ENCODE measurements around the gene TMED6. TPM values are rescaled to one million over a fixed set of nuclear protein-coding genes. Genes with fewer than 3 reads are reported as not detected.

The TMED6 gene
- total RNA-seq, 1 donor from 2014 or later = not detected

- DNase-seq (ENCODE audit: low spot score in 2 of 2) (no peak), FAIRE-seq (no peak)
These were observed 25.8 kb downstream of the TMED6 start for GRCh38 chr16:69325784-69326171.

DNA sequence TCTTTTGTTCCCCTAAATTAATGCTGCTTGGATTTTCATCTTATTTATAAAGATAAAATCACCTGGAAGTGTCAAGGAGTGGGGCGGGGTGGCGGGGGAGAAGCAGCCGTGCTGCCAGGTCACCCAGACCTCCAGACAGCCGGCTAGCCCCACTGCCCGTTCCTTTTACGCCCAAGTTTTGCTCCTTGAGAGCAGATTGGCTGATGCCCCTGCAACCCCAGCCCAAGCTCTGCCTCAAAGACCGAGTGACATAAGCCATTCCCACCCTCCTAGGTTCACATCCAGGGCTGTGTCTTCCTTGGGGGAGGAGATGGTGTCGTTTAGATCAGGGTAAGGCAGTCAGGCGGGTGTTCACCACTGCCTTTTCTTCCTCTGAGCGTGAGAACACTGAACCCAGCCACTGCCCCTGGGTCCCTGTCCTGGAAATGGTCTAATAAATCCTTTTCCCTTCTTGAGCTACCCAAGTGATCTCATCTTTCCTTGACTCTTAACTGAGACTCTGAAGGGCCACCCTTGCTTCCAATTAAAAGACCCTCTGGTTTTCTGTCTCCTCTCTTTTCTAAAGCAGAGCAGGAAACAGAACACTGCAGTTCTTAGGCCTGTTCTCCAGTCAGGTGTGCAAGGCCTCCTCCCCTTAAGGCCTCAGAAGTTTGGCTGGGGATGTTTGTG, 26.9 kb downstream of the TMED6 start:
- DNase-seq (ENCODE audit: low spot score in 2 of 2) = no peak
- no peak for FAIRE-seq

DNA sequence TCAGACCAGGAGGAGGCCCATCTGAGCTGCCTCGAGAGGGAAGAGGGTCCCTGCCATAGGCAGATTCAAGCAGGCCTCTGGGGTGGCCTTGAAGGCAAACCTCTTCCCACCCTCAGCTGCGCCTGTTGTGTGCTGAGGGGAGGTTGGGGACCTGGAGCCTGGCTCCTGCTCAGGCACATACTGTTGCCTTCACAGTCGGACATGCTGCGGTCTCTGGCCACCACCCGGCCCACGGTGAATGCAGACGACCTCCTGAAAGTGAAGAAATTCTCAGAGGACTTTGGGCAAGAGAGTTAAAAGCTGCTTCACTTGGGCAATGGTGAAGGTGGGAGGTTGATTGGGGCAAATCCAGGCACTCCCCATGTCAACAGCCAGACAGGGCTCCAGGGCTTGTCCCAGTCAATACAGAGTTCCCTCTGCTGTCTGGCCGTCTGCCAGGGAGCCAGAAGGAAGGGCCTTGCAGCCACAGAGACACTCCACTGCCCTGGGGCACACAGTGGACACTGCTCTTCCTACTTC, 27.5 kb downstream of the TMED6 start:
- DNase-seq (ENCODE audit: low spot score in 2 of 2) = no peak
- no peak for FAIRE-seq

DNA sequence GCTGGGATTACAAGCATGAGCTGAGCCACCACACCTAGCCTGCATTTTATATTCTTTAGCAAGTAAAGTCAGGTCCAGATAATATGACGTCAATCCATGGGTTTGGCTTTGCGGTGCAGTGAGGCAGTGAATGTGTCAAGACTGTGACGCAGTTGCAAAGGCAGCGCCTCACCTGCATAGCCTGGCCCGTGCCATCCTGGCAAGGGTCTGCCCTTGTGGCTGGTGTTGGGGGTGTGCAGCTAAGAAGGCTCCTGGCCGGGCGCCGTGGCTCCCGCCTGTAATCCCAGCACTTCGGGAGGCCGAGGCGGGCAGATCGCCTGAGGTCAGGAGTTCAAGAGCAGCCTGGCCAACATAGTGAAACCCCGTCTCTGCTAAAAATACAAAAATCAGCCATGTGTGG, 28.2 kb downstream of the TMED6 start:
- DNase-seq (ENCODE audit: low spot score in 2 of 2) (no peak), FAIRE-seq (no peak)

DNA sequence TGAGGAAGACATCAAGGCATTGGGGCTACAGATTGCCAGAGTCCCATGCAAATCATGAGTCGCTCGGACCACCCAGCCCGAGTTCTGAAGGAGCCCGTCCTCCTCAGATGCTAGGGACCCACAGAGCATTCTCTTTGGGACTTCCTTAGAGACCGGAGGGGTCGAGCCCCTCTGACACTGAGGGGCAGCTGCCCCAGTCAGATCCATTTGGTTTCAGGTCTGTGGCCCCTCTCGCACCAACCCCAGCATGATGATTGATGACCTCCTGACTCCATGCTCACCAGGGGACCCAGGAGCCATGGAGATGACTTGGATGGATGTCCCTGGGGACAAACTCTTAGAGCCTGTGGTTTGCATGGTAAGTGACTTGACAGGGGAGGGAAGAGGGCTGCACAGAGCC, 29.2 kb downstream of the TMED6 start:
- no peak for FAIRE-seq
- DNase-seq (ENCODE audit: low spot score in 2 of 2) = no peak

DNA sequence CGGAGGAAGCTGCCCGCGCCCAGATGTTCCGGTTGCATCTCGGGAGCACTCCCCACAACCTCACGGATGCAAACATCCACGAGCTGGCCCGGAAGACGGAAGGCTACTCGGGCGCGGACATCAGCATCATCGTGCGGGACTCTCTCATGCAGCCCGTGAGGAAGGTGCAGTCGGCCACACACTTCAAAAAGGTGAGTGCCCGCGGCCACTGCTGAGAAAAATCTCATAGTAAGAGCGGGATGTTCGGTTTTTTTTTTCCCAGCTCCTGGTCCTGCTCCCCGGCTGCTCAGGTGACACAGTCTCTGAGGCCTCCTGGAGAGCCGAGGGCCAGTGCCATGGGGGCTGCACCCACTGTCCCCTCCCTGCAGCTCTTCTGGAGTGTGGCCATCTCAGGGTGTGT, 30.5 kb downstream of the TMED6 start:
- FAIRE-seq = no peak
- DNase-seq (ENCODE audit: low spot score in 2 of 2) = no peak

DNA sequence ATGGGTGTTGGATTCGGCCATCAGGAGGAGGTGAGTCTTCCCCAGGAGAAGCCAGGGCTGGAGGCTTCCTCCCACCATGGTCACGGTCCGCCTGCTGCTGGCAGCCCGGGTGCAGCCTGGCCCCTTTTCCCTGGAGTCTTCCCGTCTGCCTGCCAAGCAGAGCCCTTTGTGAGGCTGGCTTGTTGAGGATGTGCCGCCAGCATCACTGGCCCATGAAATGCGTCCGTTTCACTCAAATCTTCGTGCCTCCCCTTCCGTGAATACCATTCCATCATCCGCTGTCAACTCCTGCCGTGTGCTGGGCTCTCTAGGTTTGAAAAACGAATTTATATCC, 30.9 kb downstream of the TMED6 start:
- DNase-seq (ENCODE audit: low spot score in 2 of 2) (no peak), FAIRE-seq (no peak)

DNA sequence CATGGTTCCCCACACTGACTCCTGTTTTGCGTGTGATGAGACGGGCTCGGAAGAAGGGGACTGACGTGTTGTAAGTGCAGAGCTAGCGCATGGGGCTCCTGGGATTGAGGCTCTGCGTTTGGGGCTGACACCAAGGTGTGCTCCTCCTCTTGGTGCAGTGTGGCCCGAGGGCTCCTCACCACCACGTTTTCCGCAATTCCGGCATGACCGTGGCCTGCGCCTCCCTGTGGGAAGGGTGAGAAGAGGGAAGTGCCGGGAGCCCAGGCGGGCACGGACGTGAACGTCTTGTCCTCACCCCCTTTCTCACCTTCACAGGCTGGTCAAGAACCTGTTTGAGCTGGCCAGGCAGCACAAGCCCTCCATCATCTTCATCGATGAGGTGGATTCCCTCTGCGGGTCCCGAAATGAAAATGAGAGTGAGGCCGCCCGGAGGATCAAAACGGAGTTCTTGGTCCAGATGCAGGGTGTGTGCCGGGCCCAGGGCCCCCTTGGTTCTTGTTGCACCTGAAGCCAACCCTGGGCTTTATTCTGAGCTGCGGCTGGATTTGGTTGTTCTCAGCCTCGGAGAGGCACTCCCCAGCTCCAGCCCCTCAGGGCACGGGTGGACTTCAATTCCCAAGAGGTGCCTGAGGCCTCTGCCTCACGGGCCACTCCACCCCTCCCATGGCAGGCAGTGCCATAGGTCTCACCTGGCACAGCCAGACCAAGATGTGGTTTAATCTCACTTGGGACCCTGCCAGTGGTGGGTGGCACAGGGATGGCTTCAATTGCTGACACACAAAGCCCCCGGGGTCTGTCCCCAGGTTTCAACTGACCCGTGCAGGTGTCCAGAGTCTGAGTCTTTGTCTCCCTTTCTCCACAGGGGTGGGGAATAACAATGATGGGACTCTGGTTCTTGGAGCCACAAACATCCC, 31.5 kb downstream of the TMED6 start:
- FAIRE-seq (no peak), DNase-seq (ENCODE audit: low spot score in 2 of 2) (no peak)

DNA sequence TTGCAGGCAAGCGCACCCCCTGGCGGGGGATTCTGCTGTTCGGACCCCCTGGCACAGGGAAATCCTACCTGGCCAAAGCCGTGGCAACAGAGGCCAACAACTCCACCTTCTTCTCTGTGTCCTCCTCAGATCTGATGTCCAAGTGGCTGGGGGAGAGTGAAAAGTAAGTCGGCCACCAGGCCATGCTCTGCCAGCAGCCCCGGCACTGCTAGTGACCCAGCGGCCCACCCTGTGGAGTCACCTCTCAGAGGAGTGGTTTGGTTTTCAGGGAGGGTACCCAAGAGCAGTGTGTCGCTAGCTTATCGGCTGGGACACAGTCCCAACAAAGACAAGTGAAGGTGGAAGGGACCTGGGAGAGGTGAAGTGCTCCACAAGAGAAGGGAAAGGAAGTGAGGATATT, 32.2 kb downstream of the TMED6 start:
- DNase-seq (ENCODE audit: low spot score in 2 of 2) (no peak), FAIRE-seq (no peak)

DNA sequence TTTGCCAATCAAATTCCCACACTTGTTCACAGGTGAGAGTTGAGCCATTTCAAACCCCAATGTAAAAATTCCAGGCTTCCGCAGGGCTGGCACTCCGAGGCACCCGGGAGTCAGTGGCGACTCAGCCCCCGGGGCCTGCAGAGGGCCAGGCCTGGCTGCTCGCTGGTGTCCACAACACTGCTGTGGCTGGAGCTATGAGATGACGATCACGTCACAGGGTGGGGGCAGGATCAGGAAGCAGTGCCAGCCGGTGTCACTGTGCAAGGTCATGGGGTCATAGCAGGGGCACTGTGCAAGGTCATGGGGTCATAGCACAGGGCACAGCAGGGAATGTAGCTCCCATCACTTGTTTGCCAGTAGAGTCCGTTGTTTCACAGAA, 32.7 kb downstream of the TMED6 start:
- DNase-seq (ENCODE audit: low spot score in 2 of 2) = no peak
- FAIRE-seq = no peak

GRCh38 chr16:69318177-69318910, 33.2 kb downstream of the TMED6 start:
- no peak for FAIRE-seq
- no peak for DNase-seq (ENCODE audit: low spot score in 2 of 2)

GRCh38 chr16:69316595-69317034, 35.0 kb downstream of the TMED6 start:
- FAIRE-seq = no peak
- DNase-seq (ENCODE audit: low spot score in 2 of 2) = no peak

DNA sequence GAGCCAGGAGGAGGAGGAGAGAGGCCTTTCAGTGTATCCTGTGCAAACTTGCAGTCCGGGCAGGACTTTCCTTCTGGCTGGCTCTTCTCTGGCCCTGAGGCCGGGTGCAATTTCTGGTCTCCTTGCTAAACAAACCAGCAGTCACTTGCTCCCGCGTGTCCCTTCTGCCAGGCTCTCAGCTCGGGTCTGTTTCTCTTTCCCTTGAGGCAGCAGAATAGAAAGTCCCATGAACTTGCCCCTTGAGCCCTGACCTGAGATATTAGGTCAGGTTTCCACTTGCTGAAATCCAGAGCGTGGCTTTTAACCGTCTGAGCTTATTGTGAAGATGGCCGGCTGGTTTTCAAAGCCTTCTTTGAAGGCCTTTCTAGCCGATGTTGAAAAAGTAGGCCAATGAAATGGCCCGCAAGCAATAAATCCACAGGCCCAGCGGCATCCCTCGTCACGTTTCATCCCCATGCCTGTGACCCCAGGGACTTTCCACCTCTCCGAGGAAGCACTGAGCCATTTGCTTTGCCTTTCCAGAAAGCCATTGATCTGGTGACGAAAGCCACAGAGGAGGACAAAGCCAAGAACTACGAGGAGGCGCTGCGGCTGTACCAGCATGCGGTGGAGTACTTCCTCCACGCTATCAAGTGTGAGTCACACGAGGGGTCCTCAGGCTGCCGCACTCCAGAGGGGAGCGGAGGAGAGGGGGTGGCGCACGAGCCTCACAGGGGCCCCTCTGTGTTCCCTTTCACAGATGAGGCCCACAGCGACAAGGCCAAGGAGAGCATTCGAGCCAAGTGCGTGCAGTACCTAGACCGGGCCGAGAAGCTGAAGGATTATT, 35.9 kb downstream of the TMED6 start:
- DNase-seq (ENCODE audit: low spot score in 2 of 2) (peak in 1 of 2 donors; percentile 15), FAIRE-seq (no peak)

- no peak for DNase-seq (ENCODE audit: low spot score in 2 of 2)
- no peak for FAIRE-seq
These were observed 37.1 kb downstream of the TMED6 start for GRCh38 chr16:69314534-69314933.

DNA sequence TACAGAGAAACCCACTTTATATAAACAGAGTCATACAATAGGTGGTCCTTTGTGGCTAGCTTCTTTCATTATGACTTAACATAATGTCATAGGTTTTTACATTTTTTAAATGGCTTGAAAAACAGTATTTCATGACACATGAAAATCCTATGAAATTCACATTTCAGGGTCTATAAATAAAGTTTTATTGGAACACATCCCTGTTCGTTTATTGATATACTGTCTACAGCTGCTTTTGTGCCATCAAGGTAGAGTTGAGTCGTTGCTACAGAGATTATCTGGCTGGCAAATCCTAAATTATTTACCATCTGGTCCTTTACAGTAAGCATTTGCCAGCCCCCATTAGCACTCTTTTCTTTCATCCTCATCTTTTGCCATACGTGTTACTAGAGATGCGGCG, 38.1 kb downstream of the TMED6 start:
- FAIRE-seq (no peak), DNase-seq (ENCODE audit: low spot score in 2 of 2) (no peak)

- FAIRE-seq (no peak), DNase-seq (ENCODE audit: low spot score in 2 of 2) (no peak)
These were observed 39.8 kb downstream of the TMED6 start for GRCh38 chr16:69311533-69312387.

DNA sequence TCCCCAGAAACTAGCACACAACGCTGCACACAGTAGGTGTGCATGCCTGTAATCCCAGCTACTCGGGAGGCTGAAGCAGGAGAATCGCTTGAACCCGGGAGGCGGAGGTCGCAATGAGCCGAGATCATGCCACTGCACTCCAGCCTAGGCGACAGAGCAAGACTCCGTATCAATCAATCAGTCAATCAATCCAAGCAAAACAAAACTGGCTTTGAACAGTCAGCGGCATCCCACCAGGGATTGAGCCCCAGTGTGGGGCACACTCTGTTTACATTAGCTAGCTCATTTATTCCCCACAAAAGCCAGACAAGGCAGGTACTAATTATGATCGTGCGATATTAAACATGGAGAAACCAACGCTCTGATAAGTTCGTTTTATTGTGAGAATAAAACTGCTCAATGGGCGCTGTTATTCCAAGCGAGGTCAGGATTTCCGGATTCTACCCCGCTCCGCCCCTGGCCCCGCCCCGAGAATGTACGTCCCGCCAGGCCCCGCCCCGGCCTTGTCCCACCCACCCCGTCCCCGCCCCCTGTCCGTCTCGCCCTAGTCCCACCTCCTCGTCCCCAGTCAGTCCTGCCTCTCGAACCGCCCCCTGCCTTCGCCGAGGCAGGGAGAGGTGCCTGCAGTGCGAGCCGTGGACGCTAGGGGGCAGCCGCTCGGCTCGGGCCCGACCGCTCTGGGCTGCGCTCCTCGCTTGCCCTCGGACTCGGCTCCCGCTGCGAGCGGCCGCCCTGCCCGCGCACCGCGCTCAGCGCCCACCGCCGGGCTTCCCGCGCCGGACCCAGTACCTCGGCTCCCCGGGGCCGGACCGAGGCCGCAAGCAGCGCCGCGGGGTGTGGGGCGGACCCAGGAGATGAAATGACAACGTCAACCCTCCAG, 40.7 kb downstream of the TMED6 start, which contains the start of gene VPS4A:
VPS4A (plus strand) TSS at position 698 of the 880 bp plus-strand sequence; CDS start at position 860, 162 bp downstream.
- FAIRE-seq (no peak), DNase-seq (ENCODE audit: low spot score in 2 of 2) (peak; percentile 97 to 99)

DNA sequence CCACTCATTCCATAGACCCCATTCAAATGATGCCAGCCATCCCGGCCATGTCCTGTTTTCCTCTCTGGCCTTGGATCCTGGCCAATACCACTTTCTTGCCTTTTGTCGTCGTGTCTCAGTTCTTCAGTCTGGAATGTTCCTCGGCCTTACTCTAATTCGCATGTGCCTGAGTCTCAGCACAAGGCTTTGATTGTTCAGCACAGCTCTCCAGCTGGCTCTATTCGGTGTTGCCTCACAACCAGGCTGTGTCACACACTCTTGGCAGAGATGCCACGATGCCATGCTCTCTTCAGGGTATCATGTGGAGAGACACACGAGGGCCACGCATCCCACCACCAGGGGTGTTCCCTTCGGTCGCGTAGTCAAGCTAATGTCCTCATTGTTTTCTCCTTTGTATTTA, 42.3 kb downstream of the TMED6 start:
- DNase-seq (ENCODE audit: low spot score in 2 of 2) = peak; percentile 36 to 42
- no peak for FAIRE-seq

Data from frontal cortex (tissue), 4 donors.